Activated CD8-positive, alpha-beta memory T cell treated with anti-CD3 and anti-CD28 coated beads for 48 hours (primary cell): Measurements from ENCODE around the gene TPRN.

ENCODE experiments used
- DNase-seq, 3 experiments: peaks; one replicate each; pipeline ENCODE4 v3.0.0-alpha.2; 2020; ENCODE audit warnings: low read depth in 2 of 3, low spot score in 2 of 3

TPRN gene

DNA sequence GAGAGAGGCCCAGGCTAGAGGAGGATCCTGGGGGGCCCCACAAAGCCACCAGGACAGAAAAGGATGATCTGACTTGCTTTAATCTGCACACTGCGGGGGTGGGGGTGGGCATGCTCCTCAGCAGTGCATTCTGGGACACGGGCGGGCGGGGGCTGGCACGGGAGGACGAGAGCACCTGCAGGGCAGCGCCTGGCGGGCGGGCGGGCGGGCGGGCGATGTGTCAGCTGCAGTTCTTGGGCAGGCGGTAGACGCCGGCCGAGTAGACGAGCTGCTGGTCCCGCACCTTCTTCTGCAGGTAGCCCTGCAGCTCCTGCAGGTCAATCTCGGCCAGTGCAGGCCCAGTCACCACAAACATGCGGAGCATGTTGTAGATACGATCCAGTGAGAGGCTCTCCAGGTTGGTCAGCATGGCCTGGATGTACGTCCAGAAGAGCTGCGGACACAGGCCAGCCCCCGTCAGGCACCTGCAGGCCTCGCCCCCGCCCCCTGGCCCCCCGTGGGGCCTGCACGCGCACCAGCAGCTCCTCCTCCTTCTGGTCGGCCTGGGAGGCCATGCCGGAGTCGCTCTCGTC is 25.7 kb downstream of the TPRN start:
- DNase-seq = no peak

GRCh38 chr9:137173796-137174664 is 26.5 kb downstream of the TPRN start:
- no peak for DNase-seq

DNA sequence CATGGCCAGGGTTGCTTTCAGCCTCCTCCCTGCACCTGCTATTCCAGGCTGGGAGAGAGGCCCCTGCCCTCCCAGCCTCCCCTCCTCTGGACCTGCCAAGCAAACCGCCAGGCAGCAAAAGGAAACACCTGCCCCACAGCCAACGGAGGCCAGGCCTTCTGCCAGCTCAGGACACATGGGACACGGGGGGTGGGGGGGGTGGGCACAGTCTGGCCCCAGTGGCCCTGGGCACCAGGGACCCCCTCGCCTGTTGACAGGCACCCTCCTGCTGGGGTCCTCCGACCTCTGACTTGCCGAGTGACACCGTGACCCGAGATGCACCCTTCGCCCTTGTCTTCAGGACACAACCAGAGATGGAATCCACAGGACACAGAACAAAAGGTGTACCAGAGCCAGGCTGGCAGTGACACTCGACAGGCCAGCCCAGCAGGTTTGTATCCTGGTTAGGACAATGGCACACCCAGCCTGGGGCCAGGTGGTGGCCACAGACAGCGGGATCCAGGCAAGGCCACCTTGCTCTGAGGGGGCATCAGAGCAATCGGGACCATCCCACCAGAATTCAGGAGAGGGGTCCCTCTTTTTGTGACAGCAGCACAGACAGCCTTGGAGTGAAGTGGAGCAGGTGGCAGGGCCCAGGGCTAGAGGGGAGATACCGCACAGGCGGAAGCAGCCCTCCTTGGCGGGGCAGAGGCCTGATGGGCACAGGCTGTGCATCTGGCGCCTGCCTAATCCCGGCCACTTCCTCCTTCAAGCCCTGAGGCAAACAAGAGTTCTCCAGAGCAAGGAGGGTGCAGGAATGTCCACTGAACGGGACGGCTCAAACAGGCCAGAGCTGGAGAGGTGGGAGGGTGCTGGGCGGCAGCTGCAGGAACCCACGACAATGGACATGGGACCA is 27.4 kb downstream of the TPRN start:
- DNase-seq = no peak

GRCh38 chr9:137171149-137171900 is 29.2 kb downstream of the TPRN start:
- no peak for DNase-seq

GRCh38 chr9:137170486-137171148 is 29.9 kb downstream of the TPRN start:
- no peak for DNase-seq

GRCh38 chr9:137169896-137170358 is 30.6 kb downstream of the TPRN start, which contains the start of gene LRRC26:
LRRC26 (minus strand) TSS chr9:137170051; CDS start chr9:137169943, 108 bp downstream.
- DNase-seq = no peak

DNA sequence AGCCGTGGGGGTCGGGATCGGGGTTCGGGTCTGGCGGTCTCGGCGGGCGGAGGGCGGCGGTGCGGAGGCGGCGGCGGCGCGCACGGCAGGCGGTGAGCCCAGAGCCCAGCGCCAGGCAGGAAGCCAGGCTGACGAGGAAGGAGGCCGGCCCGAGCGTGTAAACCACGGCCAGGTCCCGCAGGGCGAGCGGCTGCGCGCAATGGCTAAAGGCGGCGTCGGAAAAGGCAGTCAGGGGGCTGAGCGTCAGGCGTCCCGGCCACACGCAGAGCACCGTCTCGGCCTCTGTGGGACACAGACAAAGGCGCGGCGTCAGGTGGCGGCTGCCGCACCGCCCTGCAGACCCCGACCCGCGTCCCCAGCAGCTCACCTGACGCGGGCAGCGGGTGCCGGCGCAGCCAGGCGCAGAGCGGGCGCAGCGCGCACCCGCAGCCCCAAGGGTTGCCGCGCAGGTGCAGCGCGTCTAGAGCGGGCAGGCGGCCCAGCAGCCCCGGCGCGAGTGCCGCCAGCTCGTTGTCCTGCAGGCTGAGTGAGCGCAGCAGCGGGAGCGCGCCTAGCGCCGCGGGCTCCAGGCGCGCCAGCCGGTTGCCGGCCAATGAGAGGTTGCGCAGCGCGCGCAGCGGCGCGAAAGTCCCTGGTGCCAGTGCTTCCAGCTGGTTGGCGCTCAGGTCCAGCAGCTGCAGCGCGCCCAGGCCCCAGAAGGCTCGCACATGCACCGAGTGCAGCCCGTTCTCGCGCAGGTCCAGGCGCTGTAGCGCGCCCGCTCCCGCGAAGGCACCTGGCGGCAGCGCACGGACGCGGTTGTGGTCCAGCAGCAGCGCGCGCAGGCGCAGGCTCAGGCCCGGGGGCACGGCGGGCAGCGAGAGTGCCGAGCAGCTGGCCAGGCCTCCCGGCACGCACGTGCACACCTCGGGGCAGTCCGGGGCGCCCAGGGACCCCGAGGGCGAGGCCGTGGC is 31.4 kb downstream of the TPRN start:
- DNase-seq = no peak

DNA sequence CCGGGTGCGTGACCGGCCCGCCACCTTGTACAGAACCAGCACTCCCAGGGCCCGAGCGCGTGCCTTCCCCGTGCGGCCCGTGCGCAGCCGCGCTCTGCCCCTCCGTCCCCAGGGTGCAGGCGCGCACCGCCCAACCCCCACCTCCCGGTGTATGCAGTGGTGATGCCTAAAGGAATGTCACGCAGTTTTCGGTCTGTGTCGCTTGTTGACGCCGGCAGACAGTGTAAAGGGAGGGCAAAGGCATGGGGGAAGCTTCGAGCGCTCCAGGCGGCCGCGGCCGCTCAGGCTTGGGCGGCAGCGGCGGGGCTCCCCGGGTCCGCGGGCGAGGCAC is 32.0 kb downstream of the TPRN start:
- no peak for DNase-seq

DNA sequence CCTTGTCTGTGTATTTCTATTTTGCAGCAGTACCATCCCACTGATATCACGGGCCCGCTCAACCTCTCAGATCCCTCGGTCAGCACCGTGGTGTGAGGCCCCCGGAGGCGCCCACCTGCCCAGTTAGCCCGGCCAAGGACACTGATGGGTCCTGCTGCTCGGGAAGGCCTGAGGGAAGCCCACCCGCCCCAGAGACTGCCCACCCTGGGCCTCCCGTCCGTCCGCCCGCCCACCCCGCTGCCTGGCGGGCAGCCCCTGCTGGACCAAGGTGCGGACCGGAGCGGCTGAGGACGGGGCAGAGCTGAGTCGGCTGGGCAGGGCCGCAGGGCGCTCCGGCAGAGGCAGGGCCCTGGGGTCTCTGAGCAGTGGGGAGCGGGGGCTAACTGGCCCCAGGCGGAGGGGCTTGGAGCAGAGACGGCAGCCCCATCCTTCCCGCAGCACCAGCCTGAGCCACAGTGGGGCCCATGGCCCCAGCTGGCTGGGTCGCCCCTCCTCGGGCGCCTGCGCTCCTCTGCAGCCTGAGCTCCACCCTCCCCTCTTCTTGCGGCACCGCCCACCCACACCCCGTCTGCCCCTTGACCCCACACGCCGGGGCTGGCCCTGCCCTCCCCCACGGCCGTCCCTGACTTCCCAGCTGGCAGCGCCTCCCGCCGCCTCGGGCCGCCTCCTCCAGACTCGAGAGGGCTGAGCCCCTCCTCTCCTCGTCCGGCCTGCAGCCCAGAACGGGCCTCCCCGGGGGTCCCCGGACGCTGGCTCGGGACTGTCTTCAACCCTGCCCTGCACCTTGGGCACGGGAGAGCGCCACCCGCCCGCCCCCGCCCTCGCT is 32.6 kb downstream of the TPRN start:
- no peak for DNase-seq

- no peak for DNase-seq
These were observed 33.2 kb downstream of the TPRN start for GRCh38 chr9:137167277-137167746.

GRCh38 chr9:137166380-137167229 is 33.9 kb downstream of the TPRN start:
- DNase-seq = no peak

DNA sequence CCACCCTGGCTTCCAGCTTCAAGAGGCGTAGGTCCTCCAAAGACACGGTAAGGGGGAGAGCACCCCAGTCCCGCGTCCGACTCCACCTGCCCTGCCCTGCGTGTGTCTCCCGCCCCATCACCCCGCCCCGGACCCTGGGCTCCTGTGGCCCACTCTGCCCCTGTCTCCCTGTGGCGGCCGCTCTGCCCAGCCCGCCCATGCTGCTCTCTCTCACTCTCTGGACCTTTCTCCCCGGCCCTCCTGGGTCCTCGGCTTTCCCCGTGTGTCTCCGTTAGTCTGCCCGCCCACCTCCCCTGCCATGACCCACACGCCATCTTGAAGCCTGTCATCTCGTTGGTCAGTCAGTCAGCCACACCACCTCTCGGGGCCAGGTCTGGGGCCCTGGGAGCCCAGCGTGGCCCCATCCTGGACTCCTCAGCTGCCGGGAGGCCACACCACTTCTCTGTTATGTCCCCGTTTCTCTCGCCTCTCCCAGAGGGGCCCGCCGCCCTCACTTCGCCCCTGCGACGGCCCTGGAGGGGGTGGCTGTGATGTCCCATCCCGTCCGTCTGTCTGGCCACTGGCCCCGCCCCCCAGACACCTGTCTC is 35.2 kb downstream of the TPRN start:
- no peak for DNase-seq

DNA sequence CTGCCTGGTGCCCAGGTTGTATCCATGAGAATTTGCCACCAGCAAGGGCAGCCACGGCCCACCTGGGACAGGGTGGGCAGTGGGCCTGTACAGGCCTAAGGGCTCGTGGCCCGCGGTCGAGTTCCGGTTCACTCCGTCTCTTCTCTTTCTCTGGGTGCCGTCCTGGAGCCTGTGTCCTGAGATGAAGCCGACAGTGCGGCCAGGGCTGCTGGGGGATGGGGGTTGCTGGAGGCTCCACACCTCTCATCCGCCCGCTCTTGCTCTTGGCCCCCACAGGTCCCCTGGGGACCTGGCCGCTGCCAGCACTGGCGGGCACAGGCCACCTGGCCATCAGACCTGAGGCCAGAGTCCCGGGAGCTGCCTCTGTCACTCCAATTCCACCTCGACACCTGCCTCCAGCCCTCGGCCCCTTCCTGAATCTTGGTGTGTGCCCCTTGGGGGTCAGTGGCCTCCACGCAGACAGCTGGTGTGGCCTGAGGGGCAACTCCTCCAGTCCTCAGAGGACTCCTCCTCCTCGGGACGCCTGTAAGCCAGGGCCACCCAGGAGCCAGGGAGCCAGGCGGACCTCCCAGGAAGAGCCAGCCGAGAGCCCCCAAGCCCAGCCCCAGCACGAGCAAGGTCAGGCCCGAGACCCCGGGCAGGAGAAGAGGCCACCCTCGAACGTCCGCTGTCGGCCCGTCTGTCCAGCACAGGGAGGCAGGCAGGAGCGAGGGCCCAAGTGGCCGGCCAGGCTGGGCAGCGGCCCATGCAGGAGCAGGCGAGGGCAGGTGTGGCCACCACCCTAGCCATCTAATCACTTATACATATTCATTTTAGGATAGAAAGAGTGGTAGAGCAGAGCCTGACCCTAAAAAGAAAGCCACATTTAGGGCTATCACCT is 35.9 kb downstream of the TPRN start:
- no peak for DNase-seq

DNA sequence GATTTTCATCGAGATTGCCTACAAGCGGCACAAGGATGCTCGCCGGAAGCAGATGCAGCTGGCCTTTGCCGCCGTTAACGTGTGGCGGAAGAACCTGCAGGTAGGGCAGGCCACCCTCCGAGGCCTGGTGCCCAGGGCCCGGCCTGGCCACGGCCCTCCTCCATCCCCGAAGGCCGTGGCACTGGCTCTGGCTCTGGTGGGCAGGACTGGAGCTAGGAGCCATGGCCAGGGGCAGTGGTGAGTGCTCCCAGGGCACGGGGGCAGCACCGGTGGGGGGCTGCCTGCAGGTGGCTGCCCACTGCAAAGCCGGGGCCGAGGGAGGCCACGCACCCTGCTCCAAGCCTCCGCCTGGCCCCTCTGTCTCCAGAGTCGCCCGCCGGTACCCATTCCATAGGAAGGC is 36.7 kb downstream of the TPRN start:
- no peak for DNase-seq

DNA sequence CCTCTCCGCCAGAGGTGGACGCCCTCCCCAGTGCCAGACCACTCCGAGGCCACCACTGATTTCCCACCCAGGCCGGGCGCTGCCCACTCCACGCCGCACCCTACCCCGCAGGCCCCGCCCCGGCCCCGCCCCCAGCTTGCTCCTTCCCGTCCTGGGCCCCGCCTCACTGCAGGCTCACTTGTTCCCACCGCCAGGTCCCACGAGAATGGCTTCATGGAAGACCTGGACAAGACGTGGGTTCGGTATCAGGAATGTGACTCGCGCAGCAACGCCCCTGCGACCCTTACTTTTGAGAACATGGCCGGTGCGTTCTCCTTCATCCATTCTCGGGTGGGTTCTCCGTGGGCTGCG is 37.2 kb downstream of the TPRN start:
- no peak for DNase-seq
